H9 (cell line): ENCODE data around the gene MAST4. TPM values are rescaled to one million over a fixed set of nuclear protein-coding genes. Genes with fewer than 3 reads are reported as not detected.

Experiments
- DNase-seq: peaks from one replicate; pipeline ENCODE4 v3.0.0-alpha.2; 2017
- H2AFZ ChIP-seq: one replicate; pipeline ENCODE4 v1.6.1; 2013; ENCODE audit warnings: mild to moderate bottlenecking, low read length, control low read depth, moderate library complexity
- H2AK5ac ChIP-seq: 2 replicates; pipeline ENCODE4 v1.6.1; 2013; ENCODE audit warnings: low read length, control low read depth, mixed read lengths; ENCODE audit not compliant: insufficient read length
- H2BK120ac ChIP-seq: one replicate; pipeline ENCODE4 v1.6.1; 2013; ENCODE audit warnings: low read depth, mild to moderate bottlenecking, low read length, control low read depth, inconsistent platforms; ENCODE audit not compliant: poor library complexity, severe bottlenecking
- H2BK12ac ChIP-seq: 2 replicates; pipeline ENCODE4 v1.6.1; 2013; ENCODE audit warnings: low read length, control low read depth, mixed read lengths, low read depth; ENCODE audit not compliant: insufficient read length
- H2BK15ac ChIP-seq: 2 replicates; pipeline ENCODE4 v1.6.1; 2013; ENCODE audit warnings: low read depth, low read length, control low read depth
- H2BK20ac ChIP-seq: one replicate; pipeline ENCODE4 v1.6.1; 2013; ENCODE audit warnings: low read depth, mild to moderate bottlenecking, low read length, control low read depth, inconsistent platforms; ENCODE audit not compliant: poor library complexity, severe bottlenecking
- H2BK5ac ChIP-seq: 2 replicates; pipeline ENCODE4 v1.6.1; 2013; ENCODE audit warnings: low read length, control low read depth, mixed read lengths; ENCODE audit not compliant: insufficient read length
- H3K14ac ChIP-seq: 2 replicates; pipeline ENCODE4 v1.6.1; 2013; ENCODE audit warnings: low read length, control low read depth; ENCODE audit not compliant: insufficient read depth
- H3K18ac ChIP-seq: 2 replicates; pipeline ENCODE4 v1.6.1; 2013; ENCODE audit warnings: low read depth, mild to moderate bottlenecking, mixed read lengths, low read length, control low read depth; ENCODE audit not compliant: insufficient read length
- H3K23ac ChIP-seq: 2 replicates; pipeline ENCODE4 v1.6.1; 2013; ENCODE audit warnings: low read length, control low read depth, mixed read lengths, low read depth; ENCODE audit not compliant: insufficient read length
- H3K23me2 ChIP-seq: 2 replicates; pipeline ENCODE4 v1.6.1; 2013; ENCODE audit warnings: low read depth, mild to moderate bottlenecking, mixed read lengths, low read length, control low read depth; ENCODE audit not compliant: insufficient read length, poor library complexity, severe bottlenecking
- H3K27ac ChIP-seq: 2 replicates; pipeline ENCODE4 v1.5.1; 2013; ENCODE audit warnings: low read length, control low read depth, mixed read lengths, low read depth; ENCODE audit not compliant: insufficient read length
- H3K27me3 ChIP-seq: 2 replicates; pipeline ENCODE4 v1.6.1; 2013; ENCODE audit warnings: low read length, control low read depth, inconsistent platforms; ENCODE audit not compliant: insufficient read depth
- H3K4ac ChIP-seq: 2 replicates; pipeline ENCODE4 v1.6.1; 2013; ENCODE audit warnings: low read depth, mild to moderate bottlenecking, control low read depth, inconsistent platforms, low read length, moderate library complexity
- H3K4me1 ChIP-seq: 2 replicates; pipeline ENCODE4 v1.6.1; 2013; ENCODE audit warnings: low read length, control low read depth, inconsistent platforms; ENCODE audit not compliant: insufficient read depth
- H3K4me2 ChIP-seq: 2 replicates; pipeline ENCODE4 v1.6.1; 2013; ENCODE audit warnings: low read length, control low read depth, mixed read lengths; ENCODE audit not compliant: insufficient read length, insufficient read depth
- H3K56ac ChIP-seq: 2 replicates; pipeline ENCODE4 v1.6.1; 2013; ENCODE audit warnings: low read depth, mild to moderate bottlenecking, mixed read lengths, low read length, control low read depth; ENCODE audit not compliant: insufficient read length
- H3K79me1 ChIP-seq: 2 replicates; pipeline ENCODE4 v1.6.1; 2013; ENCODE audit warnings: low read depth, mild to moderate bottlenecking, moderate library complexity, low read length, control low read depth, inconsistent platforms; ENCODE audit not compliant: insufficient read depth, poor library complexity, severe bottlenecking
- H3K79me2 ChIP-seq: 2 replicates; pipeline ENCODE4 v1.6.1; 2013; ENCODE audit warnings: low read length, control low read depth, inconsistent platforms; ENCODE audit not compliant: insufficient read depth
- H3K9ac ChIP-seq: 2 replicates; pipeline ENCODE4 v1.6.1; 2013; ENCODE audit warnings: low read length, control low read depth, mixed read lengths; ENCODE audit not compliant: insufficient read length; ENCODE audit errors: extremely low read depth
- H3K9me3 ChIP-seq: one replicate; pipeline ENCODE4 v1.6.1; 2013; ENCODE audit warnings: low read depth, low read length, inconsistent platforms; ENCODE audit not compliant: control insufficient read depth
- H3T11ph ChIP-seq: one replicate; pipeline ENCODE4 v1.6.1; 2013; ENCODE audit warnings: mild to moderate bottlenecking, low read length, control low read depth, inconsistent platforms
- H4K20me1 ChIP-seq: one replicate; pipeline ENCODE4 v1.6.1; 2013; ENCODE audit not compliant: control insufficient read depth, insufficient read length, insufficient read depth
- H4K5ac ChIP-seq: 2 replicates; pipeline ENCODE4 v1.6.1; 2013; ENCODE audit warnings: low read depth, mild to moderate bottlenecking, mixed read lengths, low read length, control low read depth; ENCODE audit not compliant: insufficient read length
- H4K8ac ChIP-seq: replicated peaks from 2 replicates; pipeline ENCODE4 v1.6.1; 2013; ENCODE audit warnings: low read length, control low read depth, mixed read lengths, low read depth; ENCODE audit not compliant: insufficient read length
- H4K91ac ChIP-seq: 2 replicates; pipeline ENCODE4 v1.6.1; 2013; ENCODE audit warnings: low read depth, mild to moderate bottlenecking, moderate library complexity, mixed read lengths, low read length, control low read depth; ENCODE audit not compliant: insufficient read length
- H3K27ac Mint-ChIP-seq, 3 experiments: 2 replicates in 2 of 3; 3 replicates in 1 of 3; pipeline ENCODE4 v1.8.0; 2020 to 2021; ENCODE audit warnings: mixed read lengths in 3 of 3, mild to moderate bottlenecking in 1 of 3, moderate library complexity in 1 of 3
- H3K27me3 Mint-ChIP-seq: 2 replicates; pipeline ENCODE4 v1.8.0; 2021; ENCODE audit warnings: low read depth, mild to moderate bottlenecking, moderate library complexity, mixed read lengths
- H3K36me3 Mint-ChIP-seq, 3 experiments: 2 replicates in 2 of 3; 3 replicates in 1 of 3; pipeline ENCODE4 v1.8.0; 2020 to 2021; ENCODE audit warnings: low read depth in 3 of 3, mixed read lengths in 3 of 3; ENCODE audit not compliant: insufficient read depth in 1 of 3
- H3K4me1 Mint-ChIP-seq, 2 experiments: 2 replicates each; pipeline ENCODE4 v1.8.0; 2020; ENCODE audit warnings: mixed read lengths in 2 of 2
- H3K4me3 Mint-ChIP-seq, 2 experiments: 2 replicates in 1 of 2; 3 replicates in 1 of 2; pipeline ENCODE4 v1.8.0; 2020 to 2021; ENCODE audit warnings: mild to moderate bottlenecking in 2 of 2, mixed read lengths in 2 of 2, moderate library complexity in 1 of 2
- H3K9me3 Mint-ChIP-seq, 2 experiments: 2 replicates in 1 of 2; 3 replicates in 1 of 2; pipeline ENCODE4 v1.8.0; 2020; ENCODE audit warnings: mild to moderate bottlenecking in 2 of 2, mixed read lengths in 2 of 2, moderate library complexity in 1 of 2
- WGBS: extraction: QIAGEN DNeasy Blood & Tissue Kit; methylation state at CpG from one replicate; pipeline ENCODE4 v1.1.7; 2013; ENCODE audit warnings: missing lambda C conversion rate, low lambda C conversion rate, mixed read lengths; ENCODE audit not compliant: insufficient read length; ENCODE audit errors: extremely low coverage; 5-methylcytosine and 5-hydroxymethylcytosine counted together
- total RNA-seq: library from RNA; stranded (reverse); gene quantifications from 2 replicates; pipeline ENCODE4 v1.2.1, GENCODE V29; 2021
- TF ChIP-seq, protein P1 (sequence below): fragments of 200-600 bp; sonication (generic); conservative IDR thresholded peaks from 3 replicates; pipeline ENCODE4 v1.8.0; 2021; ENCODE audit warnings: antibody characterized with exemption, mild to moderate bottlenecking

Gene MAST4
- total RNA-seq, 1 experiment from 2014 or later = 3.7 TPM

DNA sequence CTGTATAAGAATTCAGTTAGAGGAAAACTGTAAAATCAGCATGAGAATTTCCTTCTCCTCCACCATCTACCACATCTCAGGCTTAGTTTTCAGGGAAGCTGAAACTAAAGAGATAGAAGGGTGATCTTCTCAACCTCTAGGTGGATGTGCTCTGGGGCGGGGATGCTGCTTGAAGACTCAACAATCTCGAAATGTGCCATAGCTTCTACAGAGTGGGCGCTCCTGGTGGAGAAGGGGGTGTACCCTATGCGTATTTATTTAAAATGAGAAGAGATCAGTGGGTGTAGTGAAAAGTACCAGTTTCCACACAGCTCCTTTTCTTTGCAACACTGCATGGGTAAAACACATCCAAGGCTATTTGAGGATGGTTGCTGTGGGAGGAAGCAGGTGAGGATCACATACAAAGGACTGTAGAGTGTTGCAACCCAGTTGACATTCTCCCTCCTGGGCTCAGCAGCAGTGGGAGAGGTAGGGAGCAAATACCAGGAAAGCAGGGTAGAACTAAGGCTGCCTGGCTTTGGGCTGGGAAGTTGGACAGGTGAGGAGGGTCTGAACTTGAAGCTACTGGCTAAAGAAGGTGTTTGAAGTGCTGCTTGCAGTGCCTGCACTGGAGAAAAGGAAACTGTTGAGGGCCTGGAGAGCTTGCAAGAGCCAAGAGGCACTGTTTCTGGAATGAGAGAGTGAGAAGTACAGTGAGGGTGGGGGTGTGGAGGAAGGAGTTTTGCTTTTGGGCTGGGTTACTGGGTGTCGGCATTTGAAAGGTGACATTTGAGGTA, 73.1 kb downstream of the MAST4 start:
- WGBS = no CpG with 5 or more reads among the region's 5 CpGs
- Histone ChIP-seq H3T11ph (no peak overlapping the region), H3K9ac (no peak overlapping the region), H2BK5ac (no peak overlapping the region), H3K79me1 (no peaks in the 10 kb centered on the region), H2BK120ac (no peak overlapping the region), H4K5ac (no peak overlapping the region), H2BK12ac (no peak overlapping the region), H2BK15ac (no peak overlapping the region), H3K79me2 (no peaks in the 10 kb centered on the region), H3K23me2 (no peaks in the 10 kb centered on the region), H3K56ac (no peak overlapping the region), H2BK20ac (no peak overlapping the region), H3K18ac (no peak overlapping the region), H3K4me2 (no peak overlapping the region), H3K14ac (no peak overlapping the region), H3K27me3 (no peaks in the 10 kb centered on the region), H4K8ac (no peak overlapping the region), H2AK5ac (no peak overlapping the region), H2AFZ (no peak overlapping the region), H3K4ac (no peak overlapping the region), H4K20me1 (no peaks in the 10 kb centered on the region), H3K4me1 (no peaks in the 10 kb centered on the region; the same call in 1 of the 2 replicates), H4K91ac (no peak overlapping the region), H3K9me3 (no peaks in the 10 kb centered on the region), H3K27ac (no peak overlapping the region), H3K23ac (no peak overlapping the region)
- H3K36me3 Mint-ChIP-seq = no peaks in the 10 kb centered on the region
- peaks cover 0 to 11% of the 10 kb centered on the region in 2 experiments; a peak in 2 of 4 replicates for H3K4me1 Mint-ChIP-seq
- no peaks in the 10 kb centered on the region for H3K9me3 Mint-ChIP-seq
- H3K27ac Mint-ChIP-seq = no peak overlapping the region
- TF ChIP-seq, protein P1, sequence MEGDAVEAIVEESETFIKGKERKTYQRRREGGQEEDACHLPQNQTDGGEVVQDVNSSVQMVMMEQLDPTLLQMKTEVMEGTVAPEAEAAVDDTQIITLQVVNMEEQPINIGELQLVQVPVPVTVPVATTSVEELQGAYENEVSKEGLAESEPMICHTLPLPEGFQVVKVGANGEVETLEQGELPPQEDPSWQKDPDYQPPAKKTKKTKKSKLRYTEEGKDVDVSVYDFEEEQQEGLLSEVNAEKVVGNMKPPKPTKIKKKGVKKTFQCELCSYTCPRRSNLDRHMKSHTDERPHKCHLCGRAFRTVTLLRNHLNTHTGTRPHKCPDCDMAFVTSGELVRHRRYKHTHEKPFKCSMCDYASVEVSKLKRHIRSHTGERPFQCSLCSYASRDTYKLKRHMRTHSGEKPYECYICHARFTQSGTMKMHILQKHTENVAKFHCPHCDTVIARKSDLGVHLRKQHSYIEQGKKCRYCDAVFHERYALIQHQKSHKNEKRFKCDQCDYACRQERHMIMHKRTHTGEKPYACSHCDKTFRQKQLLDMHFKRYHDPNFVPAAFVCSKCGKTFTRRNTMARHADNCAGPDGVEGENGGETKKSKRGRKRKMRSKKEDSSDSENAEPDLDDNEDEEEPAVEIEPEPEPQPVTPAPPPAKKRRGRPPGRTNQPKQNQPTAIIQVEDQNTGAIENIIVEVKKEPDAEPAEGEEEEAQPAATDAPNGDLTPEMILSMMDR = no peak
- no peaks in the 10 kb centered on the region for H3K27me3 Mint-ChIP-seq
- no peak overlapping the region for H3K4me3 Mint-ChIP-seq
- no peak for DNase-seq
